Stimulated activated naive CD4-positive, alpha-beta T cell treated with Interleukin-2 at 50 U/mL for 16 hours (primary cell): Measurements from ENCODE around the gene TANGO6.

Experiments
- DNase-seq: peaks from one replicate; lab custom pipeline; 2025; lab: John Stamatoyannopoulos, UW

TANGO6 gene

DNA sequence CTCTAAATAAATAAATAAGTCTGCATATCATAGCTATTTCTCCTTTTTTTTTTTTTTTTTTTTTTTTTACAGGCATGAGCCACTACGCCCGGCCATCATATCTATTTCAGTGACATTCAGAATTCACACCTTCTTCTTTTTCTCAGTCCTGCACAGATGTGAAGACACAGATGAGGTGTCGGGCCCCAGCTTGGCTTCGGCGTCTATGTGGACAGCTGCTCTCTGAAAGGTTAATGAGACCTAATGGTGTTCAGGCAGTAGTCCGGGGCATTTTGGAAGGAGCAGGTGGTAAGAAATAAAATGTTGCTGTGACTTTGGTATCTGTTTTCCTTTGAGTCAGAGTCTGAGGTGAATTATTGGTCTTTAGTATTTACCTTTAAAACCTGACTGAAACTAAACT is 23.6 kb downstream of the TANGO6 start:
- DNase-seq: no peak

DNA sequence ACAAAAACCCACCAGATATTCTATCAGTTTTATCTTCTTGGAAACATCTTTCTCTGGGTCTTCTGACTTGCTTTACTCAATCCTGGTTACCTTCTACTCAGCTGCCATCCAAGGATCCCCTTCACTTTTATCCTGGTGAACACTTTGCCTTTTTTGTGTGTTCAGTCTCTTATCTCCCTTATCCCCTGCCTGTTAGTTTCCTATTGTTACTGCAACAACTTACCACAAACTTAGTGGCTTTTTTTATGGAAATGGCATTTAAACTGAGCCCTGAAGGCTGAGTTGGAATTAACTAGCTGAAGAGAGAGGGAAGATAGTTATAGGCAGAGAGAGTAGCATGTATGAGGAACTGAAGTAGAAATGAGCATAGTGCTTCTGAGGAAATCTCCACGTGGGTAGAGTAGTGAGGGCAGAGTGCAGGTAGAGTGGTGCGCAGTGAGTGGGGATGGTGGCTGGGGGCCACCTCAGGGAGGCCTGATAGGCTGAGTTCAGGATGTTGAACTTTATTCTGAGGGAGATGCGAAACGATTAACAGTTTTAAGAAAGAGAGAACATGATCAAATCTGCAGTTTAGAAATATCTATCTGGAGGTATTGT is 26.3 kb downstream of the TANGO6 start:
- DNase-seq: no peak

DNA sequence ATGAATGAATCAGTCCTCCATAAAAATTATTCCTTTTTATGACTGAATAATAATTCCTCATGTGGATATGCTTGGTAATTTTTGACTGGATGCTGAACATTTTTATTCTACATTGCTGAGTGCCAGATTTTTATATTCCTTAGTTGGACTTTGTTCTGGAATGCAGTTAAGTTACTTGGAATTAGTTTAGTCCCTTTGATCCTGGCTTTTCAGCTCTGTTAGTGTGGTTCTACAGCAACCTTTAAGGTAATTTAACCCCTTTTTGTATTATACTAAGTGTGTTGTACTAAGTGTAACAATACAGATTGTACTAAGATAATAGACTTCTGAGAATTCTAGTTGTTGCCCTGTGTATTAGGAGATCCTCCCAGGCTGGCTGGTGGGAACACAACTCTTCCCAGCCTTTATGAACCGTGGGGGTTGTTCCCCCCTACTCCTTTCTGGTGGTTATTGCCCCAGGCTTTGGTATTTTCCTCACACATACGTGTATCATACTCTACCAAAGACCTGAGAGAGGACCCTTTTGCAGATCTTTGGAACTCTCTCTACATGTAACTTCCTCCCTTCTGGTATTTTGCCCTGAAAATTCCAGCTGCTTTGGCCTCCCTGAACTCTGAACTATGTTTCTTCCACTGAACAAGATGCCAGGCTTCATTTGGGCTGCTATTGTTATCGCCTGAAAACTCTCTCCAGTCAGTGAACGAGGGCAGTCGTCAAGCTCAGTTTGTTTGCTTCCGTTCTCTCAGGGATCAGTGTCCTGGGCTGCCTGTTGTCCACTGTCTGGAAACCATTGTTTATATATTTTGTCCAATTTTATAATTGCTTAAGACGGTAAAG is 30.5 kb downstream of the TANGO6 start:
- no peak for DNase-seq

DNA sequence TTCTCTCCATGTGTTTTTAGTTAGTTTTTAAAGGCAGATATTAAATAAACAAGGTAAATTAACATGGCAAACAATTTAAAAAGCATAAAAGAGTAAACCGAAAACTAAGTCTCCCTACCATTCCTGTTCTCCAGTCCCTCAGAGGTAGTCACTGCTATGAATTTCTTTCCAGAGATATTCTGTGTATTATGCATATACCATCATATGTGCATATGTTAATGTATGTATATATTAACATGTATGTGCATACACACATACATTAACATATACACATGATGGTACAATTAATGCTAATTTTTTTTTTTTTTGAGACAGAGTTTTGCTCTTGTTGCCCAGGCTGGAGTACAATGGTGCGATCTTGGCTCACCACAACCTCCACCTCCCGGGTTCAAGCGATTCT is 32.5 kb downstream of the TANGO6 start:
- DNase-seq: no peak

DNA sequence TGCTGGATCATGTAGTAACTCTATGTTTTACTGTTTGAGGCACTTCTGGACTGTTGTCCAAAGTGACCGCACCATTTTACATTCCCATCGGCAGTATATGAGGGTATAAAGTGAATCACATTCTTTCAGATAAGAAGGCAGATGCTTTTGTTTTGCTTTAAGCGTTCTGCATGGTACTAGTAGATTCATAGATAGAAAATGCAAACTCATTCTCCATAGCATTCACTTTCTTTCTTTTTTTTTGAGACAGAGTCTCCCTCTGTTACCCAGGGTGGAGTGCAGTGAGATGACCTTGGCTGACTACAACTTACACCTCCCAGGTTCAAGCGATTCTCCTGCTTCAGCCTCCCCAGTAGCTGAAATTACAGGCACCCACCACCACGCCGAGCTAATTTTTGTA is 40.4 kb downstream of the TANGO6 start:
- DNase-seq: no peak

DNA sequence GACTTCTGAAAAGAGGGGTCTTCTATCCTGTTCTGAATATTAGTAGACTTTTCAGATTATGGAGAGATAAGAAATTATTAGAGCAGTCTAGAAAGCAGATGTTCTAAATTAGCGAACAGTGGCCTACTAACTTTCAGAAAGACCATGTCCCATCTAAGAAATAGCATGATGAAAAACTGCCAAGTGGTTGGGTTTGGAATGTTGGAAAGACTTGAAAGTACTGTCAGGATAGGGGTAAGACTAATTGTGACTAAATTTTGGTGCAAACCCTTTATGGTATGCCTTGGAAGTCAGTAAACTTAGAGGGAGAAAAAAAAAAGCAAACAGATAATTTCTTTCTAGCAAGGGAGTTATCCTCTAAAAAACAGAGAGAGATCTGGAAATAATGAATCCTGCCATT is 41.1 kb downstream of the TANGO6 start:
- DNase-seq: no peak

DNA sequence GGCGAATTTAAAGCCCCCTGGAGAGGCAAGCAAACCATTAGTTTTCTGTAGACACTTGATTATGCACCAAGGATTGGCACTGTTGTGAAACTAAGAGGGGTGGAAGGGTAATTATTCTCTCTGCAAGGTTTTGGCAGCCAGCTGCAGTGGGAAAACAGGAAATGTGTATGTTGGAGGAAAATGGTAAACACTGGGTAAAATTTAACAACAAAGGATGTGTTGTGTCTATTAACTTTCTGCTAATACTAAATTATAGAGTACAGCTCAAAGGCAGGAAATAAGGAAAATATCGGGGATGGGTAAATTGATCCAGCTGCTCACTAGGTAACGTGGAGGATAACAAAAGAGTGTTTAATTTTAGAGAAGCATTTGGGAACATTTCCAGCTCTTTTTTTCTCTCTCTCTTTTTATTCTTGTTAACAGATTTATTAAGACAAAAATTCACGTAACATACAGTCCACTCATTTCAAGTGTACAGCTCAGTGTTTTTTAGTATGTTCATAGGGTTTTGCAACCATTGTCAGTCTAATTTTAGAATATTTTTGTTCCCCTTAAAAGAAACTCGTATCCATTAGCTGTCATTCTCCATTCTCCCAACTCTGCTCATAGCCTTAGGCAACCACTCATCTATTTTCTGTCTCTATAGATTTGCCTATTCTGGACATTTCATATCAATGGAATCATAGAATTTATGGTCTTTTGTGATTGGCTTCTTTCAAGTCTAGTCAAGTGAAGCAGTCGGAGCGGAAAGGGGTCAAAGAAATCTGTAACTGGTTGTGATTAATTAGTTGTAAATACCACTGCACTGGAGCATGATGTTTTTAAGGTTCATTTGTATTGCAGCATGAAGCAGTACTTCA is 41.8 kb downstream of the TANGO6 start:
- DNase-seq: no peak

DNA sequence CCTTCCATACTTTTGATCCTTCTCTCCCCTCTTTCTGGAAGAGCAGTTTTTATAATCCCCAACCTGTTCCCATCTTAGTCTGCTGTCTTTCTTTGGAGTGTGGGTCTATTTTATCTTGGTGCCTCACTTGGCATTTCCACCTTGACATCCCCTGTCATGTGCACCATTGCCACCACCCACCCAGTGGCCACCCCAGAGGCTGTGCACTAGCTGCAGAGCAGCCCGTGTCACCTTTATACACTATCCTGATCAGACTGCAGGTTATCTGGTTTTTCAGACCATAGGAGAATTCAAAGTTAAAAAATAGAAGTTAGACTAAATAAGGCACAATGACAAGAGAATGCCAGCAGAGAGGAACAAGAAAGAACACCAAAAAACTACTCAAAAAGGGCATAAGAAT is 43.8 kb downstream of the TANGO6 start:
- DNase-seq: no peak

DNA sequence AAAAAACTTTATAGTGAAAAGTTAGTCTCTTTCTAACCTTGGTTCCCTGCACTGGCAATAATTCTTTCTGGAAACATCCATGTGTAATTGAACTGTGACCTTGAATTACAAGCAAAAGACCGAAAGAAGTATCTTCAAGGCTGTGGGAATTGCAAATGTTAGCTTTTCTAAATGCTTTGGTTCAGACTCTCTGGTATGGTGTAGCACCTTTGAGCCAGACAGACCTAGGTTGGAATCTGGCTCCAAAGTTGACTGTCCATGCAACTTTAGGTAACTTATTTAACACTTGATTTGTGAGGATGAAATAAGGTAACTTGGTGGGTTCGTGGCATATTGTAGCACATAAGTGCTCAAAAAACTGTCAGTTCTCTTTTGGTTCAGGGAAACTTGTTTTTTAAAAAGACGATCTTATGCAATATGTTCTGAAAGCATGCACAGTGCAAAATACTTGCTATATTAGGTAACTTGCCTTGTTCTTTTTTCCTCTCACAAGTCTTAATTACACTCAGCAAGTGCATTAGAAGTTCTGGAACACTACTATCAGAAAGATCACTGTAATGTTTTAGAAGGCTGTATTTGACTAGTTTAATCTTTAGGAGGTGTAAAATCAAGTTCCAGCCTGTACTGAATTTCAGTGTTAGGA is 46.3 kb downstream of the TANGO6 start:
- no peak for DNase-seq

DNA sequence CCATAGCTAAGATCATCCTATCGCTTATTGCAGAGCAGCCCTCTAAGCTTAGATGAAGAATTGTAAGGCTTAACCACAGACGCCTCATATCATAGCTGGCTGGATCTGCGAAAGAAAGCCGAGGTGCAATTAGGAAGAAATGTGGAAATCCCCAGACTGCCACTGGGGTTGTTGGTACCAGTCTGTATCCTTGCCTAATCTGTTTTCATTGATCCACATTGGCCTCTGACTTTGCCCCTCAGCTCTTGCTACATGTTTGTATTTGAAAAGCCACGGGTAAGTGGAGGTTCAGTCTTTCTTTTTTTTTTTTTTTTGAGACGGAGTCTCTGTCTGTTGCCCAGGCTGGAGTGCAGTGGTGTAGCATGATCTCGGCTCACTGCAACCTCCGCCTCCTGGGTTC is 48.9 kb downstream of the TANGO6 start:
- no peak for DNase-seq

DNA sequence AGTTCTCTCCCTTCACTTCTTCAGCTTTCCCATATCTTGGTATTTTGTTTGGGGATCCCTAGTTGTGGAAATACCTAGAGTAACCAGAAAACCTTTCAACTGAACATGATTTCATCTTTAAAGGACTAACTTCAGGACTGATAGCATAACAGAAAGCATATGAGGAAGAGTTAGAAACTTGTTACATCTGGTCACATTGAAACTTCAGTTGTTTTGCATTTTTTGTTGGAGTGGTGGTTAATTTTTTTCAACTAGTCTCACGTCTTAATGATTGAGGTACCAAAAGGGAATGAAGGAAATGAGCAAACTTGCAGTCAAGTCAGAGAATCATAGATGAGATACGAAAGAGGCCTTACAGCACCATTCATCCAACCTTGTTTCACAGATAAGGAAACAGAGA is 49.6 kb downstream of the TANGO6 start:
- DNase-seq: no peak

DNA sequence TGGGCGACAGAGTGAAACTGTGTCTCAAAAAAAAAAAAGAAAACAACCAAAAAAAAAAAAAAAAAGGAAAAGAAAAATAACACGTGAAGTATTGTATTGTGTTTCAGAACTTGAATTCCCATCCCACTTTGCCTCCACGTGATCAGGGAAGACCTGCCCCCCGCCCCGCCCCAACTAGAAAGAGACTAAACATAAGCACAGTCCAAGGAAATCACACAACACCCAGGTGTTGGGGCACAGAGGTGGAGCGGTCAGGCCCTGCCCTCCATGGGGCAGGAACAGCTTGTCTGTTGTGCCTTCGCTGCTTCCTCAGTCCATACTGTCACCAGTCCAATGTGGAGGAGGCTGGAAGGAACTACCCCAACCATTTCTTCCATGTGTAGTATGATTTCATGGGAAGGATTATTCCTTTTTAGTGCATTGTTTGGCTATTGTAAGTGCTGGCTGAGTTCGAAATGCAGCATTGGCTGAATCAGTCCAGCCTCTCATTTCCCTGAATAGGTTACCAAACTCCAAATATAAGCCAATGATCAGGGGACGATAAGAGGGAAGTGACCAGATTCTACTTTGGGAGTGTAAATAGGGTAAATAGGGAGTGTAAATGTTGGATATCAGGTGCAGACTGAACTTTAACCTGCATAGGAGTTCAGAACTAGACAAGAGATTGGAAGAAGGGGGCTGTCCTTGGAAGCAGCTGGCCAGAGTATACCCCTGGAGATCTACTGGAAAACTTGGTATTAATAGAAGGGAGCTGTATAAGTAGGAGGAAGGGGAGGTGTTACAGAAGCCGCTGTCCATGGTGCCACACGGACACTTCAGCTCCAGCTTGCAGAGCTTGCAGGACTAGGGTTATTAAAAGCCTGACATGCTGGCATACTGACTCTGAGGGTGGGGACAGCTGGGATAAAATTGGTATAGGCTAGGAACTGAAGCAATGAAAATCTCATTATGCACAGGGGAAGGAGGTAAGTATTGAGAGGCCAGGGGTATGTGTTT is 50.7 kb downstream of the TANGO6 start:
- DNase-seq: no peak

DNA sequence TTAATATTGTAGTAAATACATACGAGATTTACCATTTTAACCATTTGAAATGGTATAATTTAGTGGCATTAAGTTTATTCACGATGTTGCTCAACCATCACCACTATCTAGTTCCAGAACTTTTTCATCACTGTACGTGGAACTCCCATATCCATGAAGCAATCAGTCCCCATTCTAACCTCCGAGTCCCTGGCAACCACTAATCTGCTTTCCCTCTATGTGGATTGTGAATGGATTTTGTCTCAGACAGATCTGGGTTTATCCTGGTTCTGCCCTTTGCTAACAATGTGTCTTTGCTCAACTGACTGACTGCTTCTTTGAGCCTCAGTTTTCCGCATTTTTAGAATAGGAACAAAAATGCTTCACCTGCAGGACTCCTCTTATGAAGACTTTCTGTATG is 51.4 kb downstream of the TANGO6 start:
- DNase-seq: no peak

DNA sequence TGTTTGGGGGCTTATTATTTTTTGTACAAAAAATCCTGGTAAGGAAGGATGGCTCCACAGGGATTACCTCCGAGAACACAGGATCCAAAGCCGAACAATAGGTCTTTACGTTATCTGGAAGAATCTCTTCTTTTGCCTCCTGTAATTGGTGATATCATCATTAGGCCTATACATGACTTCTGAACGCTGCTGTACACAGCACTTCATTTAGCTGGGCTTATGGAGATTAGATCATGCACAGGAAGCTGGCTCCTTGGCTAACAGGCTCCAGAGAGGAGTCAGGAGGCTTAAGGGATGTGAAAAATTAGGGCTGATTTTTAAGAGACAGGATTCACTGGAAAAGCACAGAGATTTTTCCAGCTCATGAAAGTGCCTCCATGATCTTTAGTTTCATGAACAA is 54.7 kb downstream of the TANGO6 start:
- no peak for DNase-seq

DNA sequence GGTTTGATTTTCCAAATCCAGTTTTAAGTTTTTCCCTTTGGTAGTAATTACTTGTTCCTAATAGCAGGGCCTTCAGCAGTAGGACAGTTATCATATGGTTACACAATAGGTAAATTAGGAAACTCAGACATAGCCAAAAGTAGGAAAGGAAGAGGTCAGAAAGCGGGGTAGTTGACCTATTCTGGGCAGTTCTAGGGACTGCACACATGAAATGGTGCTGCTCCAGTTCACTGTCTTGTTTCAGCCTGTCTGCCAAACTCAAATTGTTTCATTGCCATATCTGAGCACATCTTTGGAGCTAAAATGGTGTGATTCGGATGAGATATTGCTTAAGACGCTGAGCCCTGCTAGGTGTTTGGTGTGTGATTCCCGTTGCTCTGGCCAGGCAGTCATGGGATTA is 56.7 kb downstream of the TANGO6 start:
- DNase-seq: no peak

DNA sequence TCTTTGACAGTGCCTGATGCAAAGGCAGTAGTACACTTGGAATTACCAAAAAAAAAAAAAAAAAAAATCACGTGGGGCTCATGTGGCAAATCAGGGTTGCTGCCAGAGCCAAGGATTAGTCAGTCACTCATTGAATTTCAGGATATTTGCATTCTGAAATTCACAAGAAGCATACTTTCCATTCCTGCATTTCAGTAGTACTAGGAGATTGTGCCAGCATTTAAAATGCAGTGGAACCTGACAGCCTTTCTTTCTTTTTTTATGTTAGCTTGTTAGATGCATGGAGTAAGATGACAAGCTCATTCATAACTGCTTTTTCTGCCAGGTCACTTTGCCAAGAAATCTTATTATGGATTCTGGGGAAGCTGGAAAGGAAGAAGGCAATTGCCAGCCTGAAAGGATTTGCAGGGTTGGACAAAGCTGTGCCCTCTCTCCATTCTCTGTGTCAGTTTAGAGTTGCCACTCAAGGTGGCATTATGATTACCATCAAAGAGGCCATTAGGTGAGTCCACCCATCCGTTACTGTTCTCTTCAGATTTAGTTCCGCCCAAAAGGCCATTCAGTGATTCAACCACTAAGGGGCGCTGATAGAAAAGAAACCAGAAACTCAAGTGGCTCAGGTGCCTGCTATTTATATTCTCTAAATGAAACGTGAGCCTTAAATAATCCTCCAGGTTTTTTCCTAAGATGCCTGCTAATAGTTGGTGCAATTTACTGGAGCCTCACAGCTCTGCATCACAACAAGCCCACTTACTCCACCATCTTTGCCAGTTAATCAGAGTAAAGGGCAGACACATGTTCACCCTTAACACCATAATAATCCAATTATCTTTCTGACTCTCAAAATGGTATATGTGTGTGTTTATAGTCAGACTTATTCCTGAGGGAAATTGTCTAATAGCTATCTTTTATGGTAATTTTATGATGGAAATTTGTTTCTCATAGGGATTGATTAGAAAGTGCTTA is 59.0 kb downstream of the TANGO6 start:
- DNase-seq: no peak

DNA sequence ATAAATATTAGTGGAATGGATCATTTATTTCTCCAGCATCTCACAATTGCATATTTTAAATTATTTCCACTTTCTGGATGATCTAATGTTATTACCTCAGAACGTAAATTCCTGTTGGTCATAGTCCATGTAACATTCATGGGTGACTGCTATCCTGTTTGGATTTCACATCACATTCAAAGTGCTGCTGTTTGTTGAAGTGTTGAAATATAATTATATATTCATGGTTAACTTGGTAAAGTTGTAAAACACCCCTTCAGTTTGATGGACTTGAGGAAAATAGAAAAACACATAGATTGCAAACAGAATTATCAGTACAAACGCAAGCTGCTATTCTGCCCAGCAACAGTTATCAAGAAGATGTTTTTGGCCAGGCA is 59.6 kb downstream of the TANGO6 start:
- no peak for DNase-seq

DNA sequence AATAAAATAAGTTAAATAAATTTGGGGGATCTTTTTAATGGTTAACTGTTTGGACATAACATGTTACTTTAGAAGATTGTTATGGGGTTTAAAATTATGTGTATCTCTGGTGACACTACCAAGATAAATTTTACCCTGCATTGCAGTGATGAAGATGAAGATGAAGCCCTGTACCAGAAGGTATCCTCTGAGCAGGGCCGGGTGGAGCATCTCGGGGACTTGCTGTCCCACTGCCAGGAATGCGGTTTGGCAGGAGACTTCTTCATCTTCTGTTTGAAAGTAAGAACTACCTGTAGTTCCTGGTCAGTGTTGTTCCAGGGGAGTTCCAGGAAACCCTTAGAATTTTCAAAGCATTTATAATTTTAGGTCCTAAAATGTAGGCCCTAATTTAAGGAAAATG is 64.0 kb downstream of the TANGO6 start:
- no peak for DNase-seq

DNA sequence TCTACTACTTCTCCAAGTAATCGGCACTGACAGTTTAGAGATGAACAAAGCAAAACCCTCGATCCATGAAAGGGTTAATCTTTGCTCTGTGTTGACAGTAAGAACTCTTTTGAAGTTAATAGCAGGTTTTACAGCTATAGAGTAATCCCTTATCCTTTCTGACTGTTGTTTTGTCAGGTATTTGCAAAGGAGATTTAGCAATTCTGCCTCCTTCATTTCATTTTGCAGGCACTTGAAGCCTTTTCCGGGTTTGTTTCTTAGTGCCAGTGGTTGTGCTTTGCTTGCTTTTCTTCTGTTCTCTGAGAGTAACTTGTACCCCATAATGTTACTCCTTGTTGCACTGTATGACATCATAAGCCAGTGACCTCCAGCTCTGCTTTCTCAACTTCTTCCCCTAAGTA is 64.5 kb downstream of the TANGO6 start:
- no peak for DNase-seq

DNA sequence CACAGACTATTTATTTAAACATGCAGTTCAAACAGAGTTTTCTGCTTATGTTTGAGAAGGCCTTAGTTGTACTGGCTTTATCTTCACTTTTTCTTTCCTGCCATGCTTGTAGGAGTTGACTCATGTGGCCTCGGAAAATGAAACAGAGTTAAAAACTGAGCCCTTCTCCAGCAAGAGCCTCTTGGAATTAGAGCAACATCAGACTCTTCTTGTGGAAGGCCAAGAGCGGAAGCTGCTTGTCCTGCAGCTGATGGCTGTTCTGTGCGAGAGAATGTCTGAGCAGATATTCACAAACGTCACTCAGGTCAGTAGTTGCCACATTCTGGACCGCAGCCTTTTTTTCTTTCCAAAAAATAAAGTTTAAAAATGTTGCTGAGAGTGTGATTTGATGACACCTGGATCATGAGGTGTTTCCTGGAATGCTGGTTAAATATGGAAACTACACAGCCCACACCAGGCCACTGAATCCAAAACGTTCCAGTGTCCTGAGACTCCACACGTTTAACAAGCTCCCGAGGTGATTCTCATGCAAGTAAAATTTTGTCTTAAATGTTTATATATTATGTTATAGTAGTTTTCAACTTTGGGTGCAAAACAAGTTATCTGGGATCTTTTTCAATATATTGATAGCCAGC is 65.9 kb downstream of the TANGO6 start:
- no peak for DNase-seq
